ENCODE results near the gene CBX4. TPM values are rescaled to one million over a fixed set of nuclear protein-coding genes. Genes with fewer than 3 reads are reported as not detected.

CBX4 gene
- total and polyA plus RNA-seq, 2 of the 13 experiments (the other 11 are each of a cell fraction or from before 2014, with no cell fraction given) = 25.8 to 50.8 TPM

GRCh38 chr17:79800325-79801155 is 38.7 kb downstream of the CBX4 start (continued):
- TF ChIP-seq THAP8 (CRISPR knock-in tag; IDR thresholded peaks at IDR 0.05; ENCODE audit: borderline replicate concordance) (no peak), ZNF468 (CRISPR knock-in tag; IDR thresholded peaks at IDR 0.05) (peak; percentile 33; the same call in 1 of the 2 replicates), ZNF660 (CRISPR knock-in tag; IDR thresholded peaks at IDR 0.05; ENCODE audit: borderline replicate concordance, low read depth) (no peak), IRX3 (CRISPR knock-in tag; IDR thresholded peaks at IDR 0.05; ENCODE audit: borderline replicate concordance, low read depth) (no peak), ZNF574 (CRISPR knock-in tag; IDR thresholded peaks at IDR 0.05) (peak; percentile 74), ZNF142 (CRISPR knock-in tag; IDR thresholded peaks at IDR 0.05) (no peak), GTF2F1 (IDR thresholded peaks at IDR 0.05; ENCODE audit: low read length) (no peak), MAFK (conservative IDR thresholded peaks at IDR 0.05 in 1 of 2, IDR thresholded peaks at IDR 0.05 in 1 of 2; ENCODE audit: low read length in 2 of 2) (peak in 1 of 2 experiments; percentile 14; a peak in 1 of 4 replicates), DDIT3 (CRISPR knock-in tag; IDR thresholded peaks at IDR 0.05) (no peak), ZNF616 (CRISPR knock-in tag; IDR thresholded peaks at IDR 0.05; ENCODE audit: low read depth) (no peak), KDM6A (CRISPR knock-in tag; IDR thresholded peaks at IDR 0.05; ENCODE audit: low read depth) (no peak), KDM5A (IDR thresholded peaks at IDR 0.05; ENCODE audit: borderline replicate concordance, low read length) (no peak), MYC (CRISPR knock-in tag; IDR thresholded peaks at IDR 0.05; ENCODE audit: borderline replicate concordance) (no peak; the same call in 1 of the 2 replicates), ZBTB37 (CRISPR knock-in tag; IDR thresholded peaks at IDR 0.05) (no peak), STAG1 (CRISPR knock-in tag; IDR thresholded peaks at IDR 0.05) (no peak), PHF20 (CRISPR knock-in tag; IDR thresholded peaks at IDR 0.05) (peak; percentile 59; the same call in 1 of the 2 replicates)
